ENCODE results near the gene SLC26A3. TPM values are rescaled to one million over a fixed set of nuclear protein-coding genes. Genes with fewer than 3 reads are reported as not detected.

SLC26A3 gene
- total and polyA plus RNA-seq, 4 experiments from 2014 or later: not detected

DNA sequence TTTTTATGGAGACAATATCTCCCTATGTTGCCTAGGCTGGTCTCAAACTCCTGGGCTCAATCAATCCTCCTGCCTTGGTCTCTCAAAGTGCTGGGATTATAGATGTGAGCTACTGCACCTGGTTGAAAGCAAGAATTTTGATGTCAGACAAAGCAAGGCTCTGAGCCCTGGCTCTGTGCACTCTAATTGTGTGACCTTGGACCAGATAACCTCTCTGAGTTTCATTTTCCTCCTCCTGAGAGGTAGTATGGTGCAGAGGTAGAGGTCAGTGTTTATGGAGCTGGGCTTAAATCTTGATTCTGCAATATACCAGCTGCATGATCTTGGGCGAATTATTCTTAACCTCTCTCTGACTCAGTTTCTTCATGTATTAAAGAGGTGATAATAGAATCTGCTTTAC, 31.4 kb upstream of the SLC26A3 start:
- Histone ChIP-seq H3K4me3 (ENCODE audit: low read length in 2 of 2) (no peak overlapping the region), H3K4me1 (ENCODE audit: insufficient read depth, low read length) (no peaks in the 10 kb centered on the region), H3K27me3 (ENCODE audit: insufficient read depth, low read length) (no peaks in the 10 kb centered on the region), H3K36me3 (ENCODE audit: insufficient read depth, low read length) (no peaks in the 10 kb centered on the region), H3K27ac (ENCODE audit: low read depth, low read length) (no peak overlapping the region), H3K9me3 (ENCODE audit: control insufficient read depth in 1 of 2, low read length in 2 of 2) (no peaks in the 10 kb centered on the region)
- no peaks in the 10 kb centered on the region for H3K27me3 Mint-ChIP-seq
- no peak overlapping the region for H3K4me3 Mint-ChIP-seq
- intact Hi-C loops (cut with micrococcal nuclease): no loop called here
- CTCF ChIA-PET (ENCODE audit: partially characterized antibody): interaction anchor here (1.0 to 1.4 kb wide), 4 partner anchors 12 to 93 kb away, joined by 3 to 4 read pairs (median 3); partner anchors contain the start of gene CBLL1
- DNase-seq: no peak
- no peaks in the 10 kb centered on the region for H3K9me3 Mint-ChIP-seq
- no peaks in the 10 kb centered on the region for H3K36me3 Mint-ChIP-seq
- H3K27ac Mint-ChIP-seq: no peak overlapping the region
- POLR2A ChIA-PET (ENCODE audit: partially characterized antibody): interaction anchor here (0.9 to 1.4 kb wide), 3 partner anchors 12 to 91 kb away, joined by 3 to 4 read pairs (median 4); partner anchors contain the start of gene CBLL1
- H3K4me1 Mint-ChIP-seq: peaks cover 0 to 4% (median 2%) of the 10 kb centered on the region in 4 donors

DNA sequence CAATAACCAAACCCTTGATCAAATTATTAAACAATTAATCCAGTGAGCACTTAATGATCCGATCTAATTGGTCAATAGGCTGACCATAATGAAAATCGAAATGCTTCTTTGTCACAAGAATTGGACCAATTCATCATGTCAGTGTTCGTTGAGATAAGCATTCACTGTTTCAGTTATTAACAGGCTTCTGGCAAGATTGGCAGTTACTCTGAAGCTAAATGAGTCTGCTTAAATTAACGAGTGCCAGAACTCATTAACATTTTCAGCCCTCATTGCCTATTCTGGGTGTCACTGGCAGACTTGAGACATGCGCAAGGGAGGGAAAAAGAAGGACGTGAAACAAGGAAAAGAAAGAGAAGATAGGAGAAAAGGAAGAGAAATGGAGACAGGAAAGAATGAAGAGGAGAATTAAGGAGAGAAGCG, 30.7 kb upstream of the SLC26A3 start:
- no peak overlapping the region for H3K4me3 ChIP-seq (ENCODE audit: low read length in 2 of 2)
- H3K4me1 Mint-ChIP-seq: peaks cover 0 to 4% (median 2%) of the 10 kb centered on the region in 4 donors
- H3K9me3 Mint-ChIP-seq: no peaks in the 10 kb centered on the region
- no peaks in the 10 kb centered on the region for H3K9me3 ChIP-seq (ENCODE audit: control insufficient read depth in 1 of 2, low read length in 2 of 2)
- H3K27me3 Mint-ChIP-seq: no peaks in the 10 kb centered on the region
- no peak overlapping the region for H3K4me3 Mint-ChIP-seq
- no peaks in the 10 kb centered on the region for H3K4me1 ChIP-seq (ENCODE audit: insufficient read depth, low read length)
- no peaks in the 10 kb centered on the region for H3K36me3 Mint-ChIP-seq
- no peak for DNase-seq
- peak overlapping the region in 1 of 7 donors; percentile 7 for H3K27ac Mint-ChIP-seq
- ChIA-PET POLR2A (ENCODE audit: partially characterized antibody) (interaction anchor here (1.4 kb wide), 1 partner anchor 24 kb away, joined by 4 read pairs; no protein-coding TSS in a partner anchor), CTCF (ENCODE audit: partially characterized antibody) (interaction anchor here (1.2 kb wide), 1 partner anchor 34 kb away, joined by 3 read pairs; no protein-coding TSS in a partner anchor)
- H3K36me3 ChIP-seq (ENCODE audit: insufficient read depth, low read length): no peaks in the 10 kb centered on the region
- H3K27ac ChIP-seq (ENCODE audit: low read depth, low read length): no peak overlapping the region
- H3K27me3 ChIP-seq (ENCODE audit: insufficient read depth, low read length): no peaks in the 10 kb centered on the region
- intact Hi-C loops (cut with micrococcal nuclease): no loop called here

DNA sequence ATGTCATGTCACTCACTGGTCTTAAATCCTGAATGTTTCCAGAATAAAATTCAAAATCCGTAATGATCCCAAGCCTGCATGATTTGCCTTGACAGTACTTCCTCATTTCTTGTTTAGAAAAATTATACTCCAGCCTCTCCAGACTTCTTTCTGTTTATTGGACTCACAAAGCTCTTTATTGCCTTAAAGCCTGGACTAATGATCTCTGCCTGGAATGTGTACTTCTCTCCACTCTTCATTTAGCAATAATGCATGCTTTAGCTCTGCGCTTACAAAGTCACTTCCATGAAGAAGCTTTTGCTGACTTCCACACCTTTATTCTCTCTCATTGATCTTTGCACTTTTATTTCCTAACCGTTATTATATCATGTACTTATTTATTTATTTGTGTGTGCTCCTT, 27.4 kb upstream of the SLC26A3 start:
- Histone ChIP-seq H3K4me3 (ENCODE audit: low read length in 2 of 2) (no peak overlapping the region), H3K4me1 (ENCODE audit: insufficient read depth, low read length) (no peaks in the 10 kb centered on the region), H3K36me3 (ENCODE audit: insufficient read depth, low read length) (no peaks in the 10 kb centered on the region), H3K27me3 (ENCODE audit: insufficient read depth, low read length) (no peaks in the 10 kb centered on the region), H3K27ac (ENCODE audit: low read depth, low read length) (no peak overlapping the region), H3K9me3 (ENCODE audit: control insufficient read depth in 1 of 2, low read length in 2 of 2) (no peaks in the 10 kb centered on the region)
- Mint-ChIP-seq H3K4me3 (no peak overlapping the region), H3K27me3 (no peaks in the 10 kb centered on the region), H3K9me3 (no peaks in the 10 kb centered on the region), H3K27ac (peak overlapping the region in 1 of 7 donors; percentile 65), H3K4me1 (peaks cover 0 to 4% (median 1%) of the 10 kb centered on the region in 4 donors), H3K36me3 (no peaks in the 10 kb centered on the region)
- DNase-seq: no peak
- ChIA-PET POLR2A (ENCODE audit: partially characterized antibody) (no interaction called here), CTCF (ENCODE audit: partially characterized antibody) (no interaction called here)
- intact Hi-C loops (cut with micrococcal nuclease): no loop called here

DNA sequence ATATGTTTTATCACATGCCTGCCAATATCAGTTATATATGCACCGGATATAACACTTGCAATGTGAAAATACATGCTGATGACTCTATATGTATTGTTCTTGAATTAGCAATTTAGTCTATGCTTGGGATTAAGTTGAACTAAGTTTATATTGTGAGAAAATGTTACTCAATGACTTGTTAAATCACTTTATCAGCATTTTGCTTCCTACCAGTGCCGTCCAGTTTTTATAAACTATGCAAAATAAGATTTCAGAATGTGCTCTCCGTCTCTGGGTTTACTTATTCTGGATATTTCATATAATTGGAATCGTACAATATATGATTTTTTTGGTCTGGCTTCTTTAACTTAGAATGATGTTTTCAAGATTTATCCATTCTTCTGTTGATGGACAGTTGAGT, 25.5 kb upstream of the SLC26A3 start:
- Histone ChIP-seq H3K27me3 (ENCODE audit: insufficient read depth, low read length) (no peaks in the 10 kb centered on the region), H3K4me3 (ENCODE audit: low read length in 2 of 2) (no peak overlapping the region), H3K9me3 (ENCODE audit: control insufficient read depth in 1 of 2, low read length in 2 of 2) (no peaks in the 10 kb centered on the region), H3K36me3 (ENCODE audit: insufficient read depth, low read length) (no peaks in the 10 kb centered on the region), H3K4me1 (ENCODE audit: insufficient read depth, low read length) (no peaks in the 10 kb centered on the region), H3K27ac (ENCODE audit: low read depth, low read length) (no peak overlapping the region)
- Mint-ChIP-seq H3K4me3 (no peak overlapping the region), H3K9me3 (peaks cover 0 to 7% (median 3%) of the 10 kb centered on the region in 8 donors), H3K27me3 (no peaks in the 10 kb centered on the region), H3K4me1 (peaks cover 0 to 2% (median 0%) of the 10 kb centered on the region in 4 donors), H3K27ac (no peak overlapping the region), H3K36me3 (no peaks in the 10 kb centered on the region)
- intact Hi-C loops (cut with micrococcal nuclease): no loop called here
- POLR2A ChIA-PET (ENCODE audit: partially characterized antibody): interaction anchor here (0.7 to 0.9 kb wide), 4 partner anchors 8 to 85 kb away, joined by 3 read pairs; partner anchors contain the start of gene CBLL1
- no peak for DNase-seq
- CTCF ChIA-PET (ENCODE audit: partially characterized antibody): no interaction called here

DNA sequence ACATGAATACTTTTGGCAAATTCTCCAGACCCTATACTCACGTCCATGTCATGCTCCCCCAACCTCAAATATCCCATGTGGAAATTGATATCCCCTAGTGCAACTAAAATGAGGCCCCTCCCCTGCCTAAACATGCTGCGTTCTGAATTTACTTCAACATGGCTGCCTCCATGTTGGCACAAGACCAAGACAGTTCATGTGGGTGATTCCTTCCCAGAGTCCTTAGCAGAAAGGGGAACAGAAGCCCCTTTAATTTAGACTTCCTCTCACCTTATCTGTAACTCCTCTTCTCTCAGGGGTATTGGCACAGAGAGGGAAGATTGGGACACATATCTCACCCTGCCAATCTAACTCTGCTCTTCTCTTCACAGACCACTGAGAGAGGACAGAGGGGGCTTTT, 24.5 kb upstream of the SLC26A3 start:
- no peaks in the 10 kb centered on the region for H3K36me3 ChIP-seq (ENCODE audit: insufficient read depth, low read length)
- no peaks in the 10 kb centered on the region for H3K9me3 ChIP-seq (ENCODE audit: control insufficient read depth in 1 of 2, low read length in 2 of 2)
- intact Hi-C loops (cut with micrococcal nuclease): no loop called here
- no peak overlapping the region for H3K27ac ChIP-seq (ENCODE audit: low read depth, low read length)
- no peaks in the 10 kb centered on the region for H3K4me1 ChIP-seq (ENCODE audit: insufficient read depth, low read length)
- Mint-ChIP-seq H3K27me3 (no peaks in the 10 kb centered on the region), H3K36me3 (no peaks in the 10 kb centered on the region), H3K9me3 (peaks cover 0 to 7% (median 3%) of the 10 kb centered on the region in 8 donors), H3K4me3 (no peak overlapping the region), H3K27ac (no peak overlapping the region), H3K4me1 (no peaks in the 10 kb centered on the region)
- ChIA-PET CTCF (ENCODE audit: partially characterized antibody) (no interaction called here), POLR2A (ENCODE audit: partially characterized antibody) (interaction anchor here (0.9 kb wide), 1 partner anchor 84 kb away, joined by 3 read pairs; the partner anchor contains the start of gene CBLL1)
- no peak for DNase-seq
- H3K27me3 ChIP-seq (ENCODE audit: insufficient read depth, low read length): no peaks in the 10 kb centered on the region
- no peak overlapping the region for H3K4me3 ChIP-seq (ENCODE audit: low read length in 2 of 2)

DNA sequence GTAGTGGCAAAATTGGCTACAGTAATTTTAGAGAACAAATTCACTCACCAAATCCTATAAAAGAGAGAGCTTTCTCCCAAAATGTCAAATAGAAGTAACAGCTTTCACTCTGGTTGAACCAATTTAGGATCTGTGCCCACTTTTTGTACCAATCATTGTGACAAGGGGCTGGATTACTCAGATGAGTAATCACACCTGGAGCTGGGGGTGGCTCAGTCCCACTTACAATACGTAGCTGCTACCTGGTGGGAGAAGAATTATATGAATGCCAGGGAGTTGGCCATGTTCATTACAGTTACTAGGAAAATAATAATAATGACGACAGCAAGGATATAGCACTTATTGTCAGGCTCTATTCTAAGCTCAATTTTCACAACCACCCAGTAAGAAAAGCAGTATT, 23.4 kb upstream of the SLC26A3 start:
- no peak overlapping the region for H3K27ac ChIP-seq (ENCODE audit: low read depth, low read length)
- H3K4me1 ChIP-seq (ENCODE audit: insufficient read depth, low read length): no peaks in the 10 kb centered on the region
- no peak for DNase-seq
- H3K4me3 Mint-ChIP-seq: no peak overlapping the region
- H3K27me3 ChIP-seq (ENCODE audit: insufficient read depth, low read length): no peaks in the 10 kb centered on the region
- H3K36me3 Mint-ChIP-seq: no peaks in the 10 kb centered on the region
- no peaks in the 10 kb centered on the region for H3K9me3 ChIP-seq (ENCODE audit: control insufficient read depth in 1 of 2, low read length in 2 of 2)
- no peaks in the 10 kb centered on the region for H3K27me3 Mint-ChIP-seq
- intact Hi-C loops (cut with micrococcal nuclease): no loop called here
- H3K9me3 Mint-ChIP-seq: peaks cover 0 to 7% (median 3%) of the 10 kb centered on the region in 8 donors
- H3K4me3 ChIP-seq (ENCODE audit: low read length in 2 of 2): no peak overlapping the region
- ChIA-PET POLR2A (ENCODE audit: partially characterized antibody) (no interaction called here), CTCF (ENCODE audit: partially characterized antibody) (no interaction called here)
- no peaks in the 10 kb centered on the region for H3K36me3 ChIP-seq (ENCODE audit: insufficient read depth, low read length)
- no peaks in the 10 kb centered on the region for H3K4me1 Mint-ChIP-seq
- H3K27ac Mint-ChIP-seq: peak overlapping the region in 2 of 7 donors; percentile 2 to 36

DNA sequence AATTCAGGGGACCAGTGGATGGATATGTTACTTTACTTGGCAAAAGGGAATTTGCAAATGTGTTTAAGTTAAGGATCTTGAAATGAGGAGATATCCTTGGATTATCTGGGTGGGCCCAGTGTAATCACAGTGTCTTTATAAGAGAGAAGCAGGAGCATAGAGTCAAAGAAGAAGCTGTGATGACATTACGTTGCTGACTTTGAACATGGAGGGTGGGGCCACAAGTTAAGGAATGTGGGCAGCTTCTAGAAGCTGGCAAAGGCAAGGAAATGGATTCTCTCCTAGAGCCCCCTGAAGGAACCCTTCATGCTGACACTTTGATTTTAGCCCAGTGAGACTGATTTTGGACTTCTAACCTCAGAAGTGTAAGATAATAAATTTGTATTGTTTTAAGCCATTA, 21.8 kb upstream of the SLC26A3 start:
- Mint-ChIP-seq H3K9me3 (peaks cover 0 to 7% (median 3%) of the 10 kb centered on the region in 8 donors), H3K36me3 (no peaks in the 10 kb centered on the region), H3K4me1 (no peaks in the 10 kb centered on the region), H3K27ac (no peak overlapping the region), H3K4me3 (no peak overlapping the region), H3K27me3 (no peaks in the 10 kb centered on the region)
- Histone ChIP-seq H3K27ac (ENCODE audit: low read depth, low read length) (no peak overlapping the region), H3K4me1 (ENCODE audit: insufficient read depth, low read length) (no peaks in the 10 kb centered on the region), H3K36me3 (ENCODE audit: insufficient read depth, low read length) (no peaks in the 10 kb centered on the region), H3K27me3 (ENCODE audit: insufficient read depth, low read length) (no peaks in the 10 kb centered on the region), H3K4me3 (ENCODE audit: low read length in 2 of 2) (no peak overlapping the region), H3K9me3 (ENCODE audit: control insufficient read depth in 1 of 2, low read length in 2 of 2) (no peaks in the 10 kb centered on the region)
- ChIA-PET CTCF (ENCODE audit: partially characterized antibody) (interaction anchor here (1.1 kb wide), 1 partner anchor 9 kb away, joined by 3 read pairs; no protein-coding TSS in a partner anchor), POLR2A (ENCODE audit: partially characterized antibody) (interaction anchor here (1.1 to 1.4 kb wide), 2 partner anchors 12 to 18 kb away, joined by 3 read pairs; no protein-coding TSS in a partner anchor)
- intact Hi-C loops (cut with micrococcal nuclease): no loop called here
- no peak for DNase-seq
